Activated naive CD4-positive, alpha-beta T cell treated with anti-CD3 and anti-CD28 coated beads, Interleukin-2, amount 50 U/mL, for 72 hours (primary cell): ENCODE measurements around the gene MYO16. TPM values are rescaled to one million over a fixed set of nuclear protein-coding genes. Genes with fewer than 3 reads are reported as not detected.

Experiments used
- ATAC-seq, 2 donors: fragments of 150-1000 bp; cut with Tn5 transposase; 2 replicates each; pipeline ENCODE4 v1.10.0; 2021; ENCODE audit warnings: mild to moderate bottlenecking in 2 of 2, moderate library complexity in 2 of 2
- DNase-seq, 2 donors: peaks; one replicate each; pipeline ENCODE4 v3.0.0; 2021 to 2022; ENCODE audit warnings: low spot score in 2 of 2
- H3K27ac Mint-ChIP-seq, 2 donors: one replicate each; pipeline ENCODE4 v1.8.0; 2022; ENCODE audit warnings: mild to moderate bottlenecking in 2 of 2, mixed read lengths in 2 of 2
- H3K36me3 Mint-ChIP-seq, 2 donors: one replicate each; pipeline ENCODE4 v1.8.0; 2022; ENCODE audit warnings: mixed read lengths in 2 of 2
- H3K9me3 Mint-ChIP-seq, 2 donors: one replicate each; pipeline ENCODE4 v1.8.0; 2022; ENCODE audit warnings: mixed read lengths in 2 of 2
- total RNA-seq, 2 donors: library from RNA; stranded (reverse); gene quantifications; one replicate each; pipeline ENCODE4 v1.2.3, GENCODE V29; 2022

Gene MYO16
- total RNA-seq, 2 donors from 2014 or later: not detected

DNA sequence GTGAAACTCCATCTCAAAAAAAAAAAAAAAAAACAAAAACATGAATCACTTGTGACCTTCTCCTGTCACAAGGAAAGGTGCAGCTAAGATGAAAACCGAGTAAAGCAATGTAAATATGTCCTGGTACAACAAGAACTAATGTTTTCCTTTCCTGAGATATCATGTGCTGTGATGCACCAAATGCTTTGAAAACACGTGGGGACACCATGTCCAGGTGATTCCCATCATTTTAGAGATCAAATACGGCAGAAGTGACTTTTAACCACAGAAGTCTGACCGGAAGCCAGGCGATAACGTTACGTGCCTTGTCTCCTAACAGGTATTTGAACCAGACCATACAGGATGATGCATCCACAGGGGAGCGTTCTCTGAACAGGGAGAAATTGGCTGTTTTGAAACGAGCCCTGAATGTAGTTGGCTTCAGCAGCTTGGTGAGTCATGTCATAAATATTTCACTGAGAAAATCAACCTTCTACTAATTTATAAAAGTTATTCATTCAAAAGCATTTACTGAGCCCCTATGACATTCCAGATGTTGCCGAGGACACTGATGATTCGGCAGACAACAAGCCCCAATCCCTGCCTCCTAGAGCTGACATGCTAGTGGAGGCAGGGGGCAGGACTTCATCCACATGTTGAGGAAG, 328.1 kb downstream of the MYO16 start:
- Mint-ChIP-seq H3K9me3 (no peaks in the 10 kb centered on the region), H3K36me3 (no peaks in the 10 kb centered on the region), H3K27ac (no peak overlapping the region)
- DNase-seq (no peak), ATAC-seq (no peak)

GRCh38 chr13:108958013-108958376, 328.6 kb downstream of the MYO16 start:
- H3K9me3 Mint-ChIP-seq: no peaks in the 10 kb centered on the region
- H3K36me3 Mint-ChIP-seq: no peaks in the 10 kb centered on the region
- DNase-seq (no peak), ATAC-seq (no peak)
- no peak overlapping the region for H3K27ac Mint-ChIP-seq

DNA sequence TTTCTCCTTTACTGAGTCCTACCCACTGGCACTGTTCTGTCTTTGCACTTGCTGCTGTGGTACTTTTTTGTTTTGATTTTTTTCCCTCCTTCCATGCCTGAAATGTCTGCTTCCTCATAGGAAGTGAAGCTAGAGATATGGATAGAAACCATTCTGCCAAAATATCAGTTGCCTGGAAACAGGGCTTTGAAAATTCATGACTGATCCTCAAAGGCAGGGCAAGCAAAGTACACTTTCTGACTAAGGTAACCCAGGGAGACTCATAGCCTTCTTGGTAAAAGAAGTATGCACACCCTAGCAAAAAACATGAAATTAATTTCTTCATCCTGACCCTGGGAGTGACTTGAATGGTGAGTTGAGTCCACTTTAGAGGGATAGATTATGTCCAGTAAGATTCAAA, 329.8 kb downstream of the MYO16 start:
- no peak for ATAC-seq
- Mint-ChIP-seq H3K9me3 (no peaks in the 10 kb centered on the region), H3K27ac (no peak overlapping the region), H3K36me3 (no peaks in the 10 kb centered on the region)
- DNase-seq: no peak

- no peak for DNase-seq
- H3K27ac Mint-ChIP-seq: no peak overlapping the region
- H3K36me3 Mint-ChIP-seq: no peaks in the 10 kb centered on the region
Observed at GRCh38 chr13:108960006-108960405, 330.6 kb downstream of the MYO16 start.

GRCh38 chr13:108961542-108962125, 332.2 kb downstream of the MYO16 start:
- DNase-seq: peak in 1 of 2 donors; percentile 3
- no peak overlapping the region for H3K27ac Mint-ChIP-seq

More at GRCh38 chr13:108960006-108960405, 330.6 kb downstream of the MYO16 start:
- no peaks in the 10 kb centered on the region for H3K9me3 Mint-ChIP-seq
- no peak for ATAC-seq

GRCh38 chr13:108962654-108963053, 333.2 kb downstream of the MYO16 start:
- Mint-ChIP-seq H3K9me3 (no peaks in the 10 kb centered on the region), H3K27ac (no peak overlapping the region), H3K36me3 (no peaks in the 10 kb centered on the region)
- ATAC-seq (no peak), DNase-seq (no peak)

More at GRCh38 chr13:108961542-108962125, 332.2 kb downstream of the MYO16 start:
- Mint-ChIP-seq H3K36me3 (no peaks in the 10 kb centered on the region), H3K9me3 (no peaks in the 10 kb centered on the region)
- peak; percentile 64 to 81 for ATAC-seq

DNA sequence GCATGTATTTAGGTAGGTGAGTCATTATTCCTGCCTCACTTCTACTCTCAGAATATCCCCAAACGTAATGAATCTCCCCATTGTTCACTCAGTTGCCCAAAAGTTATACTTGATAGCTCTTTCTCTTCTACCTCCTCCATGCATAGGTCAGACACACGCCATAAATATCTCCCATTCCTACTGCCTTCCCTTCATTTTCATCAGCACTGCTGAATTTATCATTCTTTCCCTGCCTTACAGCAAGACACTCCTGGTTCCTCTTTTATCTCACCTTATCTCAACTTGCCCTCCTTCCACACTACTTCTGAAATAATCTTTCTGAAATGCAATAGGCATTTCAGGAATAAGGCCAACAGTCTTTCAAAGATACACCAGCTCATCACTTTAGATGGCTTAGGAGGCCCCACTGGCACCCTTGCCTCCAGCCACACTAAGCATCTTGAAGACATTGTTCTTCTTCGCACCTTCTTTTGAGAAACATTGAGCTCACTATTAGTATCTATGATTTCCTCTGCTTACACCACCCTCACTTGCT, 333.9 kb downstream of the MYO16 start:
- ATAC-seq (no peak), DNase-seq (no peak)
- Mint-ChIP-seq H3K27ac (no peak overlapping the region), H3K36me3 (no peaks in the 10 kb centered on the region), H3K9me3 (no peaks in the 10 kb centered on the region)

DNA sequence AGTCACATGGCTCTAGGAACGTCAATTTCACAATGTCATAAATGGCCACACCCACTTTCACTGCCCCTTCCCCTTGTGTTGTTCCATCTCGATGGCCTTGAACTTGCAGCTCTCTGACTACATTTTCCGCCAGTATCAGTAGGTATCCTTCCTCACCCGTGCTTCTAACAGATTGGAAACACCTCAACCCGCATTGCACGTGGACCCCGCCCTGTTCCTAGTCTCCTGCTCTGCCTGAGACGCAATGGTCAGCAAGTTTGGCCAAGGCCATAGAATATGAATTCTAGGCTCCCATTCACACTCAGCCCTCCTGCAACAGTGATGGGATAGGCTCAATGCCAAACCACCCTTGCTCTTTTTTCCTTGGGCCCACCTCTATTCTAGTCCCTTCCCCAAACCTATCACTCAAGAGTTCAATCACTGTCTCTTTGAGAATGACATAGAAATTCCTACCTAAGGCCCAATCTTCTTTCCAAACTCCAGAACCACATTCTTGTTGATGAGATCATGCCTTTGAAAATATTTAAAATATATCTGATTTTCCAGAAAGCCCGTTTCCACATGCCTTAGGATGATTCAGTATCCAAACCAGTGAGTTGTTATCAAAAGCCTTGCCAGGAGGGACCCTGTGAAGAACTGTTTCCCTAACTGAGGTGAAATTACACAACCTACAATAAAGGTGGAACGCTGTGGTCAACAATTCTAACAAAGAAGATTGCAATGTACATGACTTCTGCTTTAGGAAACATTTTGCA, 334.6 kb downstream of the MYO16 start:
- Mint-ChIP-seq H3K9me3 (no peaks in the 10 kb centered on the region), H3K36me3 (no peaks in the 10 kb centered on the region), H3K27ac (no peak overlapping the region)
- no peak for DNase-seq
- no peak for ATAC-seq

DNA sequence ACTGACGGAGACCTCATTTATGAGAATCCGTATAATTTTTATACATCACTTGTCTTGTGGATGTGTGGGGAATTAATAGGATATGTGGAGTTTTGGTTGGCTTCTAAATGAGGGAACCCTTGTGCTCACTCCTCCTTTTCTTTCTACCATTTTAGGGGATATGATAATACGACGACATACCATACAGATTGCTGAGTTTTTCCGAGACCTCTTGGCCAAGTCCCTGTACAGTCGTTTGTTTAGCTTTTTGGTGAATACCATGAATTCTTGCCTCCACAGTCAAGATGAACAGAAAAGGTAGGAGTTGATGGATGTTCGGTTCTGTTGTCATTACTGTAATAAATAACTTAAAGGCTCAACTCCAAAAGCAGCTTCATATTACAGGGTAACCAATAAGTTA, 335.2 kb downstream of the MYO16 start:
- H3K9me3 Mint-ChIP-seq: no peaks in the 10 kb centered on the region
- H3K27ac Mint-ChIP-seq: no peak overlapping the region
- DNase-seq (no peak), ATAC-seq (no peak)
- H3K36me3 Mint-ChIP-seq: no peaks in the 10 kb centered on the region

DNA sequence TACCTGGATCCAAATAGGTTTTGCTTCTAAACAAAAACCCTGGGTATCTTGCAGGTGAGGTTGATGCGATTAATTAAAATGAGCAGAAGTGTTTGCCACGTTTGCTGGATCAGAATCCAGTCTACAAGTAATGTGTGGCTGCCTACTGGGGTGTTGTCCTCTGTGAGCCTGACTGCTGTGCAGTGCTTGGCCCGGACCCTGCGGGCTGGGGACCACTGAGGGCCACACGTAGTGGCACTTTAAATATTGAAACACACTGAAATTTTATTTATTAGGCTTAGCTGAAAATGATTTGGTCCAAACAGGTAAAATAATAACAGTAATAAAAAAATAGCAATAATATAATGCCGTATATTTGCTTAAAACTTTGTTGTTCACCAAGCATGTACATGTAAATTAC, 338.0 kb downstream of the MYO16 start:
- ATAC-seq (no peak), DNase-seq (no peak)
- no peaks in the 10 kb centered on the region for H3K9me3 Mint-ChIP-seq
- H3K36me3 Mint-ChIP-seq: no peaks in the 10 kb centered on the region
- H3K27ac Mint-ChIP-seq: no peak overlapping the region

DNA sequence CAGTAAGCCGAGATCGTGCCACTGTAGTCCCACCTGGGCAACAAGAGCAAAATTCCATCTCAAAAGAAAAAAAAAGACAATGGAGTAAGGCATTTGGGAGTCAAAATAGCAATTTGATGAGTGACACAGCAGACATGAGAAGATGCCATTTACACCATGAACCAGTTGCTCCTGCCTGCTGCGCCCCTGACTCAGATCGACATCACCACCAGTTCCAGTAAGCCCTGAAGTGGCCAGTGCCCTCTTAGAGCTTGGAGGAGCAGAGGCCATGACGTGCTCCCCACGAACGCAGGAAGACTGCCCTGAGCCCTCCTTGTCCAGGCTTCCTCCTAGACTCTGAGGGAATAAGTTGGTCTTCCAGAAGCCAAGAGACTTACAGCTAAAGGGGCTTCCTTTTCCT, 339.2 kb downstream of the MYO16 start:
- no peaks in the 10 kb centered on the region for H3K9me3 Mint-ChIP-seq

DNA sequence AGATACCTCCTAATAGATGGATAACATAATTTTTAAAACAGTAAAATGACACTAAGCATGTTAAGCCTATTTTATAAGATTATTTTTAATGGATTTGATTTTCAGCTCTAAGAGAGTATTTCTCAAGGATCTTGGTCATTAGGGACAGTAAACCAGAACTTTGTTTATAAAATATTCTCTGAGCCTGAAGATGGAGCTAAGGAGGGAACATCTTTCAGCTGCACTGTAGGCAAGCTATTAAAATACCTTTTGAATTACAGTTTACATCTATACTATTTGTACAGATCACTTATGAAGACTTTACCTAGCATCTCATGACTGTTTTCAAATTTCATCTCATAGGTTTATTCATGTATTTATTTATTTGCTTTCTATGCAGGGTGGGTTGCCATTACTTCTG, 345.3 kb downstream of the MYO16 start:
- Mint-ChIP-seq H3K27ac (no peak overlapping the region), H3K36me3 (no peaks in the 10 kb centered on the region), H3K9me3 (no peaks in the 10 kb centered on the region)
- ATAC-seq (no peak), DNase-seq (no peak)

More for the DNA sequence above, 339.2 kb downstream of the MYO16 start:
- Mint-ChIP-seq H3K27ac (no peak overlapping the region), H3K36me3 (no peaks in the 10 kb centered on the region)
- DNase-seq: no peak
- ATAC-seq: no peak

- Mint-ChIP-seq H3K27ac (no peak overlapping the region), H3K36me3 (no peaks in the 10 kb centered on the region), H3K9me3 (no peaks in the 10 kb centered on the region)
- no peak for ATAC-seq
- no peak for DNase-seq
Observed at GRCh38 chr13:108980237-108980636, 350.8 kb downstream of the MYO16 start.

- no peak for DNase-seq
- ATAC-seq: no peak
- Mint-ChIP-seq H3K36me3 (no peaks in the 10 kb centered on the region), H3K9me3 (peaks cover 3 to 4% of the 10 kb centered on the region in 2 donors), H3K27ac (no peak overlapping the region)
Observed at GRCh38 chr13:108981407-108981806, 352.0 kb downstream of the MYO16 start.

DNA sequence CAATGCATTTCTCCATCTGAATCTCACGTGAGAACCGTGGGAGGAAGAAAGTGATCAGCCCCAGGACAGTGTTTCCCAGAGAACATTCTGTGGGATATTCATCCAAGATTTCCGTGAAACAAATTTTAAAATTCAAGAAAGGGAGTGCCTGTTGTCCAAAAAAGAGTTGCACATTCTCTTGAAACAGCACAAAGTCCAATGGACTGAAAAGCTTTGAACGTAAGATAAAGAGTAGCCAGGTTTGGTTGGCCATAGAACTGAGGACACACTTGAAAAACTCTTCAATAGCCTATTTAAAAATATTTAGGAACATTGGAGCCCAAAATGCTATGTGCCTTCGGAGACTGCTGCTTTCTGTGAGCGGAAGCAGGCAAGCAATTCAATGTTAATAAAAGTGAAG, 353.9 kb downstream of the MYO16 start:
- no peak for ATAC-seq
- Mint-ChIP-seq H3K27ac (no peak overlapping the region), H3K9me3 (peaks cover 3 to 4% of the 10 kb centered on the region in 2 donors), H3K36me3 (no peaks in the 10 kb centered on the region)
- DNase-seq: no peak

DNA sequence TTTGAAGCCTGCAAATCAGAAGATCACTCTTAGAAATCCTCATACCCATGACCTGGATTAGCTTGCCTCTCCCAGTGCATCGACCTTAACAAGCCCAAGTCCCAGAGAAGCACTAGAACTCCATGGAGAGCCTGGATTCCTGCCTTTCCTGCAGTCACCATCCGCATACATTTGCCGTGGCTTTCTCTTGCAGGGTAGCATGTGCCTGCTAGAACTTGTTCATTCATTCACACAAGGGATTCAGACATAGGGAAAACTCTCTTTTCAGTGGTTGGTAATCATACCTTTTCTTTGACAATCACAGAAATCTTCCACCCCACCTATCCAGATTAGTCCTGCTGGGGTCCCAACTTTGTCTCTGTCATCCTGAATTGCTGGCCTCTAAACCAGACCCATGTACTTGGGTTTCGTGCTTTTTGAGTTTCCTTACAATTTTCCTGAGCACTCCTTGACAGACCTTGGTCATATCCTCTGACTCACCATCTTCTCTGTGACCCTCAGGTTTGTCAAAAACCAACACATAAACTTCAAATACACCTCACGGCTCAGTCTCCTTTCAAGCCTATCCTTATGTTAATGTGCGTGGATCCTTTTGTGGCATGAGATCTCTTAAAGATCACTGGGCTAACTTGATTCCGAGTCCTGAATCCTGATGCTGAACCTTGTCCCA, 355.0 kb downstream of the MYO16 start:
- ATAC-seq: no peak
- H3K9me3 Mint-ChIP-seq: peaks cover 3 to 4% of the 10 kb centered on the region in 2 donors
- no peak overlapping the region for H3K27ac Mint-ChIP-seq
- no peak for DNase-seq
- no peaks in the 10 kb centered on the region for H3K36me3 Mint-ChIP-seq

DNA sequence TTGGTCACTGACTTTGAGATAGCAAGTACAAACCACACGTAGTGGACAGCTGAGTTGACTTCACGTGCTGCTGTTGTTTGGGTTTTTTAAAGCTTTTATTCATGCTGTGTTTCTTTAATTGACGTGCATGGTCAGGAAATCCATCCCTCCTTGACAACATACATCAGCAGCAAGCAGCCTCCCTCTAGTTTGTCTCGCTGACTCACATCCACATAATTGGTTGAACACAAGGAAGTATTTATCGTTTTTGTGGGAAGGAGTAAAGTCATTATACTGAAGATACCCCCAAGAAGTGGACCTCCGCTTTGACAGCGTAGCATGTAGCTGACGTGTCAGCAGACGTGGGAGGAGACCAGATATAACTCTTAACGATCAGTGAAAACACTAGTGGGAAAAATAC, 355.8 kb downstream of the MYO16 start:
- DNase-seq: no peak
- H3K27ac Mint-ChIP-seq: no peak overlapping the region

More for the DNA sequence above, 355.8 kb downstream of the MYO16 start:
- Mint-ChIP-seq H3K36me3 (no peaks in the 10 kb centered on the region), H3K9me3 (peaks cover 3 to 4% of the 10 kb centered on the region in 2 donors)
- ATAC-seq: no peak
